ENCODE measurements around the gene CPT1B. TPM values are rescaled to one million over a fixed set of nuclear protein-coding genes. Genes with fewer than 3 reads are reported as not detected.

Gene CPT1B
- total RNA-seq, 1 donor from 2014 or later: 74.3 TPM

DNA sequence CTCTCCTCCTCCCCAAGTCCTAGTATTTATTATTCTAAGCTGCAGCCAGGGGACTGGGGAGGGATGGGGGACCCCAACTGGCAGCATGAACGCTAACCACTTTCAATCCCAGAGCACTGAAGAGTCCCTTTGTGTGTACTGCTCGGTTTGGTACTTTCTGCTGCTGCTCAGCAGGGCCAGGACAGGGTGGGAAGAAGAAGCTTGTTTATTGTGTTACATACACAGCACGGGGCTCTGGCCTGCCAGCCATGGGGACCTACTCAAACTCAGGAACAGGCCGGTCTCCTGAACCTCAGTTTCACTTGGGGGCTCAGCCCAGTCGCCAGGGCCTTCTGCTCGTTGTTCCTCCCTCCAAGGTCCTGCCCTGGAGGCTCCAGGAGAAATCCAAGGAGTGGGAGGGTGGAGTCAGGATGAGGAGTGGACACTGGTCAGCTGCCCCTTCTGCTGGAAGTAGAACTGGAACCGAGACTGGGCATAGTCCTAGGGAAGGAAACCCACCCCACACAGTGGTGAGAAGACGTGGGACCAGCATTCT, 616 bp upstream of the CPT1B start:
- no peak for DNase-seq (ENCODE audit: low spot score)
- Mint-ChIP-seq H3K27ac (no peak overlapping the region), H3K27me3 (ENCODE audit: low read depth) (no peaks in the 10 kb centered on the region), H3K9me3 (no peaks in the 10 kb centered on the region), H3K4me1 (ENCODE audit: low read depth) (peaks cover 14% of the 10 kb centered on the region), H3K36me3 (ENCODE audit: low read depth) (peaks cover 46% of the 10 kb centered on the region), H3K4me3 (ENCODE audit: low read depth) (no peak overlapping the region)
- intact Hi-C loops (cut with micrococcal nuclease): no loop called here

DNA sequence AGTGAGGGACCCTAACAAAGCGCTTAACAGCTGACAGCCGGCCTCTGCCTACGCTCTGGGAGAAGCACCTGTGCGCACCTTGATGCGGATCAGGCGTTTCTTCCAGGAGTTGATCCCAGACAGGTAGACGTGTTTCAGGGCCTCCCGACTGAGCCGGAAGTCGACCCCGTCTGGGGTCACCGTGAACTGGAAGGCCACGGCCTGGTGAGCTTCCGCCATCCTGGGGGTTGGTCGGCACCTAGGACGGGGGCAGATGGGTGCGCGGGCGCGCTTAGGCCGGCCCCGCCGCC, 585 bp downstream of the CPT1B start:
- Mint-ChIP-seq H3K27ac (no peak overlapping the region), H3K27me3 (ENCODE audit: low read depth) (no peaks in the 10 kb centered on the region), H3K4me3 (ENCODE audit: low read depth) (no peak overlapping the region), H3K9me3 (no peaks in the 10 kb centered on the region), H3K36me3 (ENCODE audit: low read depth) (peaks cover 49% of the 10 kb centered on the region), H3K4me1 (ENCODE audit: low read depth) (peaks cover 9% of the 10 kb centered on the region)
- intact Hi-C loops (cut with micrococcal nuclease): no loop called here
- DNase-seq (ENCODE audit: low spot score): no peak

DNA sequence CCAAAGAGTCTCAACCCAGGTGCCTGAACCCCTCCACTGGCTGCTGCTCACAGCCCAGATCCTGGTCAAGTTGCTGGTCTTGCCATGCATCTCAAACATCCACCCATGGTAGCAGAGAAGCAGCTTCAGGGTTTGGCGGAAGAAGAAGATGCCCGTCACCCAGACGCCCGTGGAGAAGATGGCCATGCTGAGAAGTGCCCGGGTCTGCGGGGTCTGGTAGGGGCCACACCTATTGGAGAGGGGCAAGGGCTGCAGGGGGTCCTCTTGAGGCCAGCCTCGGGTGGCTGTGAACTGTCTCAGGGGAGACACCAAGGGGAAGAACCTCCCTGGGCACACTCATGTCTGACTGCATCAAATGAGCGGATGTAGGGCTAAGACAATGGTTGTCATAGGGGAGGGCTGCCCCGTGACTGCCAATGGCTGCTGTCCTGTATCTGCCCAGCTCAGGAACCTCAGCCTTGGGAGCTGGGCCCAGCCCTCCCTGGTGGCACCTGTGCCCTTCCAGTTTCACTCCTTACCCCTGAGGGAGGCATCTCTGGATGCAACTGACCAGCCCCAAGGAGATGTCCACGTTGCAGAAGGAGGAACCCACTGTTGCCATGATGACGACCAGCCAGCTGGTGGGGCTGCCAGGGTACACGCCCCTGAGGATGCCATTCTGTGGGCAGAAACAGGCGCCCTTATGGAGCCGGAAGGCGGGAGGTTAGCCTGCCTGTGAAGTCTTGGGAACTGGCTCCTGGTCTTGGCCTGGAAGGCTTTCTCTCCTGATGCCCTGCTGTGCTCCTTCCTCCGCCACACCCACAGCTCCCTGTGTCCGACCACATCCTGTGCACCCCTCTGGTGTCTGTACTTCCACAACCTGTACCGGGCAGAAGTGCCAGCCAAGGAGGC, 1.2 kb downstream of the CPT1B start:
- H3K27me3 Mint-ChIP-seq (ENCODE audit: low read depth): no peaks in the 10 kb centered on the region
- intact Hi-C loops (cut with micrococcal nuclease): no loop called here
- H3K9me3 Mint-ChIP-seq: no peaks in the 10 kb centered on the region
- H3K4me1 Mint-ChIP-seq (ENCODE audit: low read depth): peaks cover 9% of the 10 kb centered on the region
- no peak for DNase-seq (ENCODE audit: low spot score)
- no peak overlapping the region for H3K4me3 Mint-ChIP-seq (ENCODE audit: low read depth)
- peaks cover 55% of the 10 kb centered on the region for H3K36me3 Mint-ChIP-seq (ENCODE audit: low read depth)
- no peak overlapping the region for H3K27ac Mint-ChIP-seq

DNA sequence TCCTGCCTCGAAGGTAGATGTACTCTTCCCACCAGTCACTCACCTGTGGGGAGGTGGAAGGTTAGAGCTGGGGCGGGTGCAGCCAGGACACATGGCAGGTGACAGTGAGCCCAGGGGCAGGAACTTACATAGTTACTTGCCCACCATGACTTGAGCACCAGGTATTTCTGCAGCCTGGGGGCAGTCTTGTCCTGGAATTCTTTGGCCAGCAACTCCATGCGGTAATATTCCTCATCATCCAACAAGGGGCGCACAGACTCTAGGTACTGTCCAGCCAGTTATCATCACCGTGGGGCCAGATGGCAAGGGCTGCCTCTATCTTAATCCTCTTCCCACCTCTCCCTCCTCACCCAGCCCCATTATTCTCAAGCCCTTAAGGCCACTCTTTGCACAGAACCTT, 2.2 kb downstream of the CPT1B start:
- intact Hi-C loops (cut with micrococcal nuclease): no loop called here
- DNase-seq (ENCODE audit: low spot score): no peak
- H3K4me3 Mint-ChIP-seq (ENCODE audit: low read depth): no peak overlapping the region
- no peaks in the 10 kb centered on the region for H3K9me3 Mint-ChIP-seq
- no peak overlapping the region for H3K27ac Mint-ChIP-seq
- H3K27me3 Mint-ChIP-seq (ENCODE audit: low read depth): no peaks in the 10 kb centered on the region
- peaks cover 57% of the 10 kb centered on the region for H3K36me3 Mint-ChIP-seq (ENCODE audit: low read depth)
- peaks cover 7% of the 10 kb centered on the region for H3K4me1 Mint-ChIP-seq (ENCODE audit: low read depth)

DNA sequence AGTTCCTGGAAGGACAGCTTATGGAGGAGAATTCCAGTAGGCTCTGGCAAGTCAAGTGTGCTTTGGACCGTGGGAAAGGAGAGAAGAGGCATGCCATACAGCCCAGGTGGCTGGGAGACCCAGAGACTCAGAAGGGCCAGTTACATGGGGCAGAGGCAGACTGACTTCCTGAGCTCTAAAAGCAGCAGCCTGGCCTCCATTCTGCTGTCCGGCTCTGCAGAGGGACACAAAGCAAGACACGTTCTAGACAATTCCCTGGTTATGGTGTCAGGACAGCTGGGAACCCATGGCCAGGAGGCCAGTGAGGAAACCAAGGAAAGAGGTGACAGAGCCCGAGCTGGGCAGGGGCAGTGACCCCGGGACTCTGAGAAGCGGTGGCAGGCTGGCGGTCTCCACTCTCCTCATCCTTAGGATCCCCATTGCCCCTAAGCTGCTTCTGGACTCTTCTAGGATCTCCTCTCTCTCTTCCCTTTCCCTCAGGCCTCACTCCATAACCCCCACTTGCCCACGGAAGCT, 2.7 kb downstream of the CPT1B start:
- peaks cover 59% of the 10 kb centered on the region for H3K36me3 Mint-ChIP-seq (ENCODE audit: low read depth)
- DNase-seq (ENCODE audit: low spot score): no peak
- H3K4me3 Mint-ChIP-seq (ENCODE audit: low read depth): no peak overlapping the region
- no peak overlapping the region for H3K27ac Mint-ChIP-seq
- intact Hi-C loops (cut with micrococcal nuclease): no loop called here
- no peaks in the 10 kb centered on the region for H3K27me3 Mint-ChIP-seq (ENCODE audit: low read depth)
- no peaks in the 10 kb centered on the region for H3K9me3 Mint-ChIP-seq
- peaks cover 5% of the 10 kb centered on the region for H3K4me1 Mint-ChIP-seq (ENCODE audit: low read depth)

DNA sequence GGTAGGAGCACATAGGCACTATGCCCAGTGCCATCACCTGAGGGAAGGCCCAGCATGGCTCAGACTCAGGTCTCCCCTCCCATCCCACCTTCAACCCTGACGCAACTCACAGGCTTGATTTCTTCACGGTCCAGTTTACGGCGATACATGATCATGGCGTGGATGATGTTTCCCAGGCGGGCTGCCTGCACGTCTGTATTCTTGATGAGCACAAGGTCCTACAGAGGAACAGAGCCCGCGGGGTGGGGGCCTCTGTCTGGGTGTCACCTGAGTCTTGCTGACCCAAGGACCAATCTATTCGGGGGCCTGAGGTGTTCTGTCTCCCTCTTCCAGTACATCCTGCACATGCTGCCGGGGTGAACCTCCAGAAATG, 3.9 kb downstream of the CPT1B start:
- H3K4me1 Mint-ChIP-seq (ENCODE audit: low read depth): peaks cover 2% of the 10 kb centered on the region
- H3K27me3 Mint-ChIP-seq (ENCODE audit: low read depth): no peaks in the 10 kb centered on the region
- no peak overlapping the region for H3K4me3 Mint-ChIP-seq (ENCODE audit: low read depth)
- intact Hi-C loops (cut with micrococcal nuclease): no loop called here
- H3K27ac Mint-ChIP-seq: no peak overlapping the region
- no peaks in the 10 kb centered on the region for H3K9me3 Mint-ChIP-seq
- H3K36me3 Mint-ChIP-seq (ENCODE audit: low read depth): peaks cover 59% of the 10 kb centered on the region
- DNase-seq (ENCODE audit: low spot score): no peak

DNA sequence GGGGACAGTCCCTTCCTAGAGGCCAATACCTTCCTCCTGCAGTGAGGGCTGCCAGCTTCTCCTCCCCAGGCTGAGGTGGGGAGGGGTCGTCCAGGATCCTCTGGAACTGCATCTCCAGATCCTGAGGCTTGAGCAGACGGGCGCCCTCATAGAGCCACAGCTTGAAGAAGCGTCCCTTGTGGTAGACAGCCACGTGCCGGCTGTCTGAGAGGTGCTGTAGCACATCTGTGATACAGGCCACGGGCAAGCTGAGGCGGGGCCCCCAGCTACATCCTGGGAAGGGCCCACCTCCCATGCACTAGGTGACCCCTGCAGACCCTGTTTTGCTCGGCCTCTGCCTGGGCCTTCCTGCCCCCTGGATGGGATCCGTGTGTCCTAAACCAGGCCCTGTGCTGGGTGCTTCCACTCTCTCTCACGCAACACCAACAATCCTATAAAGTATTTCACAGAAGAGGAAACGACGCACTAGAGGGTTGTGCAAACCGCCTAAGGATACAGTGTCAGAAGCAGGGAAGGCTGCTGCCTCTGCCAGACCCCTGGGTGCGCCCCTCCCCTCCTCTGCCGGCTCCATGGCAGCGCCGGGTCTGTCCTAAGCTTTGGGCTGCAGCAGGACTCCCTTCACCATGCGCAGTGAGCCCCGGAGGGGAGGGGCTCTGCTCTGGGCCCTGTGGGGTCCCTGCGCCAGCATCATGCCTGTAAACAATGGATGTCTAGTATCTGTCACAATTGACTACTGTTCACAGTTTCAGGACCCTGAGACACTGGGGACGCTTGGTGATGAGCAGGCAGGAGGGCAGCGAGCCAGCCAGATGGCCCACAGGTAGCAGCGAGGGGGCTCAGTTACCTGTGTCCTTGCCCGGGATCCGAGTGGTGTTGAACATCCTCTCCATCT, 4.5 kb downstream of the CPT1B start:
- DNase-seq (ENCODE audit: low spot score): no peak
- intact Hi-C loops (cut with micrococcal nuclease): no loop called here
- H3K4me3 Mint-ChIP-seq (ENCODE audit: low read depth): no peak overlapping the region
- no peaks in the 10 kb centered on the region for H3K9me3 Mint-ChIP-seq
- no peaks in the 10 kb centered on the region for H3K27me3 Mint-ChIP-seq (ENCODE audit: low read depth)
- no peak overlapping the region for H3K27ac Mint-ChIP-seq
- peaks cover 2% of the 10 kb centered on the region for H3K4me1 Mint-ChIP-seq (ENCODE audit: low read depth)
- peaks cover 57% of the 10 kb centered on the region for H3K36me3 Mint-ChIP-seq (ENCODE audit: low read depth)

DNA sequence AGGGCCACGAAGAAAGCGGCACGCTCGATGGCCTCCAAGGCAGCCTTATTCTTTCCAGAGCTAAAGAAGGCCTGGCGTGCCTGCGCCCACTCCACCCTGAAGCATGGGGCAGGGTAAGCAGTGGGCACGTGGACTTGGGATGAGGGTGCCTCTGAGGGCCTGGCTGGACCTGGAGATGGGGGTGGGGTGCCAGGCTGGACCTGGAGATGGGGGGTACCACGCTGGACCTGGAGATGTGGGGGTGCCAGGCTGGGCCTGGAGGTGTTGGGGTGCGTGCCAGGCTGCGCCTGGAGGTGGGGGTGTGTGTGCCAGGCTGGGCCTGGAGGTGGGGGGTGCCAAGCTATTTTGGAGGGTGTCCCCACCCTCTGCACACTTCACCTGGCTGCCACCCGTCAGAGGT, 5.3 kb downstream of the CPT1B start:
- intact Hi-C loops (cut with micrococcal nuclease): no loop called here
- Mint-ChIP-seq H3K27ac (no peak overlapping the region), H3K4me1 (ENCODE audit: low read depth) (peaks cover 2% of the 10 kb centered on the region), H3K9me3 (no peaks in the 10 kb centered on the region), H3K4me3 (ENCODE audit: low read depth) (no peak overlapping the region), H3K27me3 (ENCODE audit: low read depth) (no peaks in the 10 kb centered on the region), H3K36me3 (ENCODE audit: low read depth) (peaks cover 56% of the 10 kb centered on the region)
- DNase-seq (ENCODE audit: low spot score): no peak

DNA sequence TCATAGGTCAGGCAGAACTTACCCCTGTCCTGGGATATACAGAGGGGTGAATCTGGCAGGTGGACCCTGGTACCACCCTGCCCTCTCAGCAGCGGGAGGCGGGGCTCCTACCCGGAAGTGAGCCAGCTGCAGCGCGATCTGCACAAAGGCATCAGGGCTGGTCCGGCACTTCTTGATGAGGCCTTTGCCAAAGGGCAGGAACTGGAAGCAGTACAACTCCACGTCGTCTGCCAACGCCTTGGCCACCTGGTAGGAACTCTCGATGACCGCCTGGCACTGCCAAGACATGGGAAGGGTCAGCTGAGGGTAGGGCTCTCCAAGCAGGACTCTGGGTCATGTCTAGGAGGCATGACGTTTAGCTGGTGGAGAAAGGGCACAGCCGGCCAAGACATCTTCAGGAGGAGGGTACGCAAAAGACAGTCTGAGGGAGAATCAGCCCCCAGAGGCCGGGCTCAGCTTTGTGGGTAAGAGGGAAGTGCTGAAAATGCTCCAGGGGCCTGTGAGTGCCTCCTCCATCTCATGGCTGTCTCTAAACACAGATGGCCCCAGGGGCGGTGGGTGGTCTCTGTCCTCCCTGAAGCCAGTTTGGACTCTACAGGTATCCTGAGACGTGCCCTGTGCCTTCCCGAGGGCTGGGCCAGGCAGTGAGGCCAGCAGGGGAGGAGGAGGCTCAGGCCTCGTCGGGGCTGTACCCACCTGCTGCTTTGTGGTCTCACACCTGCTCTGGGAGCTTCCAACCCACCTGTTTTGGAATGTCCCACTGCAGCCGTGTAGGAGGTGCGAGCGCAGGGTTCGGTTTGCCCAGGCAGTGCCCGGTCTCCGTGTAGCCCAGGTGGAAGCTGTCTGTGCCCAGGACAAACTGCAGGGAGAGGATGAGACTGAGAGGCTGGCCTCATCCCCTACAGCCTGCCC, 6.7 kb downstream of the CPT1B start:
- no peaks in the 10 kb centered on the region for H3K9me3 Mint-ChIP-seq
- H3K36me3 Mint-ChIP-seq (ENCODE audit: low read depth): peaks cover 51% of the 10 kb centered on the region
- H3K27me3 Mint-ChIP-seq (ENCODE audit: low read depth): no peaks in the 10 kb centered on the region
- H3K27ac Mint-ChIP-seq: no peak overlapping the region
- intact Hi-C loops (cut with micrococcal nuclease): no loop called here
- H3K4me3 Mint-ChIP-seq (ENCODE audit: low read depth): no peak overlapping the region
- H3K4me1 Mint-ChIP-seq (ENCODE audit: low read depth): no peaks in the 10 kb centered on the region
- no peak for DNase-seq (ENCODE audit: low spot score)

DNA sequence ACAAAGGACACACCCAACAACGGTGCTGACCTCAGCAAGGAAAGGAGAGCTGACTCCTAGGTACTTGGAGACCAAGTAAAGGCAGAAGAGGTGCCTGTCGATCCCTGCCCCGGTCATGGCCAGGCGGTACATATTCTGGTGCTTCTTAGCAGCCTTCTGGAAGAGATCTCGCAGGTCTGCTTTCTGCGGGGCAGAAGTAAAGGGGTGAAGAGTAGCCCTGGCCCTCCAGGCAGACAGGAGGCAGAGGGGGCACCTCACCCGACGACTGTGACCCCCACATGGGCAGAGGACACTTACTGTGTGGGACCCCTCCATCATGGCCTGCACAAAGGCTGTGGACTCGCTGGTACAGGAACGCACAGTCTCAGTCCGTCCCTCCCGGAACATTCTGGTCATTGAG, 7.4 kb downstream of the CPT1B start:
- no peaks in the 10 kb centered on the region for H3K27me3 Mint-ChIP-seq (ENCODE audit: low read depth)
- no peak overlapping the region for H3K27ac Mint-ChIP-seq
- no peaks in the 10 kb centered on the region for H3K4me1 Mint-ChIP-seq (ENCODE audit: low read depth)
- no peak for DNase-seq (ENCODE audit: low spot score)
- H3K4me3 Mint-ChIP-seq (ENCODE audit: low read depth): no peak overlapping the region
- intact Hi-C loops (cut with micrococcal nuclease): no loop called here
- no peaks in the 10 kb centered on the region for H3K9me3 Mint-ChIP-seq
- H3K36me3 Mint-ChIP-seq (ENCODE audit: low read depth): peaks cover 46% of the 10 kb centered on the region

DNA sequence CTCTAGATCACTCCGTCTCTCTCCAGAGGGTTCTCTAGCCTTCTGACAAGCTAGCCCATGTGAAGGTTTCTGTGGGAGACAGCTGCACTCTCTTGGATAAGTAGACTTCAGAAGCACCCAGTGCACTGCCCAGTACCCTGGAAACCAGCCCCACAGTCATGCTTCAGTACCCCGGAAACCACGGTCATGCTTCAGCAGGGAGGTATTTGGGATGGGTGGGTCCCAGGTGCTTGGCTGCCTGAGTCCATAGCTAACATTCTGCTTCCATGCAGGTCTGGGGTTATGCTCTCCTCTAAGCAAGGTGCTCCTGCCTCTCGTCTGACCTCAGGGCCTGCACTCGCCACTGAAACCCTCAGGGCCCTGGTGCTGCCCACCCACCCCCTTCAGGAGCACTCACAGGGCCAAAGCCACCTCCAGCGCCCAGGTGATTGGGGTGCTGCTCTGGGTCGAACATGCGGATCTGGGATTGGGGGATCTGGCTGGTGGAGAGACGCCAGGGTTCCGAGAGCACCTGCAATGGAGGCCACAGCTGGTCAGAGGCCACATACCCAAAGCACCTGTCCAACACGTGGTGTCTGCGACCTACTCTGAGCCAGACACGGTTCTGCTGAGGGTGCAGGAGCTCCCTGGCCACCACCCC, 8.2 kb downstream of the CPT1B start:
- no peaks in the 10 kb centered on the region for H3K9me3 Mint-ChIP-seq
- intact Hi-C loops (cut with micrococcal nuclease): no loop called here
- H3K36me3 Mint-ChIP-seq (ENCODE audit: low read depth): peaks cover 43% of the 10 kb centered on the region
- H3K27me3 Mint-ChIP-seq (ENCODE audit: low read depth): no peaks in the 10 kb centered on the region
- DNase-seq (ENCODE audit: low spot score): no peak
- no peak overlapping the region for H3K4me3 Mint-ChIP-seq (ENCODE audit: low read depth)
- no peaks in the 10 kb centered on the region for H3K4me1 Mint-ChIP-seq (ENCODE audit: low read depth)
- no peak overlapping the region for H3K27ac Mint-ChIP-seq

DNA sequence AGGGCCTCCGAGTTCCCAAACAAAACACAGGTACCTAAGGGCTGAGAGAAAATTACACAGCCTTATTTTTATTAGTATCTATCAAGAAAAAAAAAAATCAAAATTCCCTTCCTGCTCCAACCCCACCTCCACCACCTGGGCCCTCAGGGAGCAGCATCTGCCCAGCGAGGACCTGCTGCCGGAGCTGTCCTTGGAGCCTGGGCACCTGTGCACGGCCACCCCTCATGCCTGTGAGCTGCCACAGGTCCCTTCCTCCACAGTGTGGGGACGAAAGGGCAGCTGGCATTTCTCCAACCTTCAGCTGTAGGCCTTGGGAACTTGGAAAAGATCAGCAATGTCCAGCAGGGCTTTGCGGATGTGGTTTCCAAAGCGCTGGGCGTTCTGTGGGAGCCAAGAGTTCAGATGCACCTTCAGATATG, 9.2 kb downstream of the CPT1B start:
- H3K27me3 Mint-ChIP-seq (ENCODE audit: low read depth): peaks cover 4% of the 10 kb centered on the region
- intact Hi-C loops (cut with micrococcal nuclease): no loop called here
- H3K9me3 Mint-ChIP-seq: no peaks in the 10 kb centered on the region
- no peak overlapping the region for H3K4me3 Mint-ChIP-seq (ENCODE audit: low read depth)
- peaks cover 40% of the 10 kb centered on the region for H3K36me3 Mint-ChIP-seq (ENCODE audit: low read depth)
- H3K27ac Mint-ChIP-seq: no peak overlapping the region
- H3K4me1 Mint-ChIP-seq (ENCODE audit: low read depth): no peaks in the 10 kb centered on the region
- DNase-seq (ENCODE audit: low spot score): no peak
